ENCODE measurements around the gene CACNB4. TPM values are rescaled to one million over a fixed set of nuclear protein-coding genes. Genes with fewer than 3 reads are reported as not detected.
"Not testable (repeated sequence)": the region's sequence is repeated elsewhere in the genome, so short reads cannot be mapped to it uniquely, and the experiment has no call there.

CACNB4 gene
- total RNA-seq, 1 donor from 2014 or later: 3.7 TPM

DNA sequence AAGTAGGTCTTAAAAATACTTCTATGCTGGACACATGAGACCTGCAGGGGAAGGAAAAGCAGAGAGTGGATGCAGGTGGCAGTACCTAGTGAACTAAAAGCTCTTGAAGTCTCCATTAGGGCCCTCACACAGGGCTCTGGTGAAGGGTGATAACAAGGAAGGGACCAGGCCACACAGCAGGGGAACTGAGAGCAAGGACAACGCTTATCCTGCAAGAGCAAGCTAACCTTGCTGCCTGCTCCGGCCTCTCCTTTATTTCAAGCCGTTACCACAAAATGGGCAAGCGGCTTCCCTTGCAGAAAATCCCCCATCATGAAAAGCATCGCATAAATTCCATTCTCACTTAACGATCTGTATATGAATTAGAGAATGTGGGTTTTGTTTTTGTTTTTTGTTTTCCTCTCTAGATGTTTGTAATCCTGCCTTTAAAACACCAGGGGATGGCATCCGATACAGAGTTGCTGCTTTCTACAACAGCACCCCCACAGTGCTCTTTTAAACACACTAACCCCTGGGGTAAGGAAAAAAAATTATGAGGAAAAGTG, 64.5 kb downstream of the CACNB4 start:
- no peaks in the 10 kb centered on the region for H3K27me3 ChIP-seq
- H3K36me3 ChIP-seq: no peaks in the 10 kb centered on the region
- intact Hi-C loops (cut with DNase I): loop anchor here (10.0 kb wide), 1 partner anchor 680 kb away; the partner anchor contains the start of genes ARL6IP6 and PRPF40A
- H3K4me1 ChIP-seq: peaks cover 0 to 3% of the 10 kb centered on the region in 2 donors
- no peaks in the 10 kb centered on the region for H3K9me3 ChIP-seq
- H3K27ac ChIP-seq: no peak overlapping the region
- TF ChIP-seq, protein P1, sequence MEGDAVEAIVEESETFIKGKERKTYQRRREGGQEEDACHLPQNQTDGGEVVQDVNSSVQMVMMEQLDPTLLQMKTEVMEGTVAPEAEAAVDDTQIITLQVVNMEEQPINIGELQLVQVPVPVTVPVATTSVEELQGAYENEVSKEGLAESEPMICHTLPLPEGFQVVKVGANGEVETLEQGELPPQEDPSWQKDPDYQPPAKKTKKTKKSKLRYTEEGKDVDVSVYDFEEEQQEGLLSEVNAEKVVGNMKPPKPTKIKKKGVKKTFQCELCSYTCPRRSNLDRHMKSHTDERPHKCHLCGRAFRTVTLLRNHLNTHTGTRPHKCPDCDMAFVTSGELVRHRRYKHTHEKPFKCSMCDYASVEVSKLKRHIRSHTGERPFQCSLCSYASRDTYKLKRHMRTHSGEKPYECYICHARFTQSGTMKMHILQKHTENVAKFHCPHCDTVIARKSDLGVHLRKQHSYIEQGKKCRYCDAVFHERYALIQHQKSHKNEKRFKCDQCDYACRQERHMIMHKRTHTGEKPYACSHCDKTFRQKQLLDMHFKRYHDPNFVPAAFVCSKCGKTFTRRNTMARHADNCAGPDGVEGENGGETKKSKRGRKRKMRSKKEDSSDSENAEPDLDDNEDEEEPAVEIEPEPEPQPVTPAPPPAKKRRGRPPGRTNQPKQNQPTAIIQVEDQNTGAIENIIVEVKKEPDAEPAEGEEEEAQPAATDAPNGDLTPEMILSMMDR (IDR thresholded peaks at IDR 0.05): no peak
- H3K4me3 ChIP-seq: no peak overlapping the region
- DNase-seq (ENCODE audit: low spot score in 2 of 2): no peak

DNA sequence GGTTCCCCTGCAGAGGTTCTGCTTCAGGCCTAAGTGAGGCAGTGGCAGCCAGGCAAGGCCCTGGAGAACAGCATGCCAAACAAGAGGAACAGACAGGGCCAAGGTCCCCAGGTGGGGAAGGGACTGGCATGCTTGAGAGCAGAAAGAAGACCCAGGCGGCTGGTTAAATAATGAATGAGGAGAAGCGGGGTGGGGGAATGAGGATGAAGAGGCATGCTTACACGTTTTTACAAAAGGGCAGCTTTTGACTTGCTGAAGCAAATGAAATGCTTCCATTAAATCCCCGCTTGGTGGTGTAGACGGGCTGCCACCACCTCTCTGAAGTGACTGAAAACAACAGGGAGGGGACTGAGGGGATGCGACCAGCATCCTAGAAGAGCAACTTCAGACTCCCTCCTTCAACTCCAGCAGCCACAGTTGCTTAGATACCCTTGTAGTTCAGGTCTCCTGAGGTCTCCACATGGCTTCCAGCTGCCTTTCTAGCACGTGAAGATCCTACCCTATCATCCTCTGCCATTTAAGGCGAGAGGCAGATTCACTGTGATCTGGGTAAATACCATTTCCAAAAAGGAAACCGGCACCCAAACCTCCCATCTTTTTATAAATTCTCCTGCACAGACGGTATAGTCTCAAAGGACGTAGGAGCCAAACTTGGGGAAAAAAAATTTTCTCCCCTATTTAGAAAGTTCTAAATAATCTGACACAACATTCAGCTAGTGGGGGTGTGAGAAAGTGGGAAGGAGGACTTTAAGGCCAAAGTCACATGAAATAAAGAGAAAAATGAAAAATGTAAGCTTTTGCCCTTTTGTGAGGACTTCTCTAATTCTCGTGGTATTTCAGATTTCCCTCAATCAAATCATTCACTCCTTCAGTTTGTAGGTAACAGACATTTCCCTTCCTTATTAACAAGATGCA, 65.6 kb downstream of the CACNB4 start:
- no peaks in the 10 kb centered on the region for H3K36me3 ChIP-seq
- H3K4me3 ChIP-seq: no peak overlapping the region
- no peaks in the 10 kb centered on the region for H3K9me3 ChIP-seq
- TF ChIP-seq, protein P1 (IDR thresholded peaks at IDR 0.05): no peak
- H3K27me3 ChIP-seq: no peaks in the 10 kb centered on the region
- intact Hi-C loops (cut with DNase I): loop anchor here (10.0 kb wide), 1 partner anchor 682 kb away; the partner anchor contains the start of genes ARL6IP6 and PRPF40A
- no peak for DNase-seq (ENCODE audit: low spot score in 2 of 2)
- no peak overlapping the region for H3K27ac ChIP-seq
- peaks cover 0 to 3% of the 10 kb centered on the region in 2 donors for H3K4me1 ChIP-seq

DNA sequence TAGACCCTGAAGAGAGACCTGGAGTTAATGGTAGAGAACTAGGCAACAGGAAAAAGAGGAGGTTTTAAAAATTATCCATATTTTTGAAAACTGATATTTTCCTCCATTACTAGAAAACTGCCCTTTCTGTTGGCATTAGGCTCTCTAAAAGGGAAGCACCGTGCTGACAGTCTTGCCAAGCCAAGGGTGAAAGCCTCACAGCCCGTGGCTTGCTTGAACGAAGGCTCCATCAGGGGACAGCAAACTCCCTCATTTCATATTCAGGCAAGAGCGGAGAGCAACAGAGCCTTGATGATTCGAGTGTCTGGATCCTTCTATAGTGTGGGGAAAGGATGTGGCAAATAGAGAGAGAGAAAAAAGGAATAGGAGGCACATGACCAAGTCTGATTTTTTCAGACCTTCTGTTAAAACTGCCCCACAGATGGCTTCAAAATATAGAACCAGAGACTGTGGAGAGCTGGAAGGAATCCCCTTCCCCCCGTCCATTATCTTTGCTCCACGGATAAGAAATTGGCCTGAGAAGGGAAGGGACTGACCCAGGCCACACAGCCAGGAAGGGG, 67.0 kb downstream of the CACNB4 start:
- Histone ChIP-seq H3K27ac (no peak overlapping the region), H3K27me3 (no peaks in the 10 kb centered on the region), H3K36me3 (no peaks in the 10 kb centered on the region), H3K4me3 (no peak overlapping the region), H3K4me1 (no peaks in the 10 kb centered on the region), H3K9me3 (no peaks in the 10 kb centered on the region)
- intact Hi-C loops (cut with DNase I): loop anchor here (10.0 kb wide), 1 partner anchor 683 kb away; the partner anchor contains the start of genes ARL6IP6 and PRPF40A
- TF ChIP-seq, protein P1 (IDR thresholded peaks at IDR 0.05): no peak
- no peak for DNase-seq (ENCODE audit: low spot score in 2 of 2)

DNA sequence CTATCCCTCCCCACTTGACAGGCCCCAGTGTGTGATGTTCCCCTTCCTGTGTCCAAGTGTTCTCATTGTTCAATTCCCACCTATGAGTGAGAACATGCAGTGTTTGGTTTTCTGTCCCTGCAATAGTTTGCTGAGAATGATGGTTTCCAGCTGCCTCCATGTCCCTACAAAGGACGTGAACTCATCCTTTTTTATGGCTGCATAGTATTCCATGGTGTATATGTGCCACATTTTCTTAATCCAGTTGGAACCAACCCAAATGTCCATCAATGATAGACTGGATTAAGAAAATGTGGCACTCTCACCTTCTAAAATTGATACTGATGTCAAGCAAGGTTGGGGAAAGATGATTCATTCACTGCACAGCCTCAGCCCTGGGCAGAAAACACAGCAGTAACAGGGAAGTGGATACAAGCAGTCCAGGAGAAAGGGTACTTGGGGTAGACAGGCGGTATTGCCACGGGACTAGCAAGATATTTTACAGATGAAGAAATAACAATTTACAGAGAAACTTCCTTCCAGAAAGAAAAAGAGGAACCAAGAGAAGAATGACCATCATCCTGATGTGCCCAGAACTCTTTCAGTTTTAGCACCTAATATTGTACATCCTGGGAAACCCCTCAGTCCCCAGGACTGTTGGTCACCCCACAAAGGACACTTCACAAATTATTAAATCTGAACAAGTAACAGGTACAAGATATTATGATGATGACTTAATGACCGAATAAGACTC, 68.1 kb downstream of the CACNB4 start:
- intact Hi-C loops (cut with DNase I): loop anchor here (10.0 kb wide), 1 partner anchor 684 kb away; the partner anchor contains the start of genes ARL6IP6 and PRPF40A
- H3K4me3 ChIP-seq; H3K9me3 ChIP-seq; H3K36me3 ChIP-seq; H3K27me3 ChIP-seq; H3K27ac ChIP-seq; H3K4me1 ChIP-seq; DNase-seq (ENCODE audit: low spot score in 2 of 2): not testable (repeated sequence)

DNA sequence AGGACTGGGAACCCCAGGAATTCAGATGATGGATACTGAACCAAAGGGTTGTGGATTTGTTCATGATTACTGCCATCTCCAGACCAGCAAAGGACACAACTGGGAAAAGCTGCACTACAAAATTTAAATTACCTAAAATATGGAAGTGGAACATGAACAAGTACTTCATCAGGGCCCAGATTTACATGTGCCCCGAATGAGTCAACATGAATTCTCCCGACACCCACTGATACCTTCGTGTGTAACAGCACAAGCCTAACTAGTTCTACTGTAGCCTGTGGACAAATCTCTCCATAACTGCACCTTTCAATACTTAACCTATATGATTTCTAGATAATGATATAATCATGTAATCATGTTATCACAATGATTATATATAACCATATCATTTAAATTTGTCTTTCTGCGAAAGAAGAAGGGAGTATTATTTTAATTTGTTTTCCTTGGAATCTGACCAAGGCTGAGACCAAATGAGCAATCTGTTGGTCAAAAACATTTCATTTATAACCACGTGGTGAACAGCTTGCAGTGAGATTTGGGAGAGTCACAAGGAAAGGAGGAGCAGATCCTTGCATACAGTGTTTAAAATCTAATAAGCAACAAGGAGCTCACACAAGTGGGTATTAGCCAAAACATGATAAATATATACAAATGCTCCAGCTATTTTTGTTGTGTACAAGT, 70.5 kb downstream of the CACNB4 start:
- Histone ChIP-seq H3K4me3 (no peak overlapping the region), H3K36me3 (no peaks in the 10 kb centered on the region), H3K27ac (no peak overlapping the region), H3K27me3 (no peaks in the 10 kb centered on the region), H3K9me3 (no peaks in the 10 kb centered on the region), H3K4me1 (no peaks in the 10 kb centered on the region)
- DNase-seq (ENCODE audit: low spot score in 2 of 2): no peak
- TF ChIP-seq, protein P1 (IDR thresholded peaks at IDR 0.05): no peak
- intact Hi-C loops (cut with DNase I): loop anchor here (5.0 kb wide), 1 partner anchor 336 kb away; no protein-coding TSS in a partner anchor
